ENCODE measurements around the gene CFAP52. TPM values are rescaled to one million over a fixed set of nuclear protein-coding genes. Genes with fewer than 3 reads are reported as not detected.
A peak's percentile ranks its signal among the peaks of the same experiment; 100 is the strongest.

CFAP52 gene
- total and polyA plus RNA-seq, 10 donors: not detected

- no peak overlapping the region for H3K4me3 ChIP-seq
- H3K36me3 ChIP-seq: no peaks in the 10 kb centered on the region
- TF ChIP-seq POLR2A (IDR thresholded peaks at IDR 0.05): no peak
- no peak for TF ChIP-seq POLR2AphosphoS5 (IDR thresholded peaks at IDR 0.05)
- TF ChIP-seq, protein P1, sequence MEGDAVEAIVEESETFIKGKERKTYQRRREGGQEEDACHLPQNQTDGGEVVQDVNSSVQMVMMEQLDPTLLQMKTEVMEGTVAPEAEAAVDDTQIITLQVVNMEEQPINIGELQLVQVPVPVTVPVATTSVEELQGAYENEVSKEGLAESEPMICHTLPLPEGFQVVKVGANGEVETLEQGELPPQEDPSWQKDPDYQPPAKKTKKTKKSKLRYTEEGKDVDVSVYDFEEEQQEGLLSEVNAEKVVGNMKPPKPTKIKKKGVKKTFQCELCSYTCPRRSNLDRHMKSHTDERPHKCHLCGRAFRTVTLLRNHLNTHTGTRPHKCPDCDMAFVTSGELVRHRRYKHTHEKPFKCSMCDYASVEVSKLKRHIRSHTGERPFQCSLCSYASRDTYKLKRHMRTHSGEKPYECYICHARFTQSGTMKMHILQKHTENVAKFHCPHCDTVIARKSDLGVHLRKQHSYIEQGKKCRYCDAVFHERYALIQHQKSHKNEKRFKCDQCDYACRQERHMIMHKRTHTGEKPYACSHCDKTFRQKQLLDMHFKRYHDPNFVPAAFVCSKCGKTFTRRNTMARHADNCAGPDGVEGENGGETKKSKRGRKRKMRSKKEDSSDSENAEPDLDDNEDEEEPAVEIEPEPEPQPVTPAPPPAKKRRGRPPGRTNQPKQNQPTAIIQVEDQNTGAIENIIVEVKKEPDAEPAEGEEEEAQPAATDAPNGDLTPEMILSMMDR (IDR thresholded peaks at IDR 0.05 in 8 of 11, conservative IDR thresholded peaks at IDR 0.05 in 3 of 11): no peak
- intact Hi-C loops (cut with DNase I; ENCODE audit: low total_unique reads): no loop called here
- WGBS, 5 donors: 76 to 90% (median 80%) methylated on average over 7 of the region's 7 CpGs
- peaks cover 0 to 4% (median 0%) of the 10 kb centered on the region in 7 donors for H3K27me3 ChIP-seq (replicated peaks in 1 of 7)
- peak; percentile 15 for DNase-seq
- no peaks in the 10 kb centered on the region for H3K4me1 ChIP-seq
- no peak overlapping the region for H3K27ac ChIP-seq
- peaks cover 4 to 20% (median 17%) of the 10 kb centered on the region in 8 donors for H3K9me3 ChIP-seq
These were observed 101.0 kb downstream of the CFAP52 start for GRCh38 chr17:9677411-9677810.

GRCh38 chr17:9677896-9678295, 101.5 kb downstream of the CFAP52 start:
- peaks cover 4 to 20% (median 17%) of the 10 kb centered on the region in 8 donors for H3K9me3 ChIP-seq
- H3K4me3 ChIP-seq: no peak overlapping the region
- intact Hi-C loops (cut with DNase I; ENCODE audit: low total_unique reads): no loop called here
- no peak overlapping the region for H3K27ac ChIP-seq
- no peak for DNase-seq
- H3K27me3 ChIP-seq (replicated peaks in 1 of 7): peaks cover 0 to 4% (median 0%) of the 10 kb centered on the region in 7 donors
- H3K36me3 ChIP-seq: no peaks in the 10 kb centered on the region
- no peaks in the 10 kb centered on the region for H3K4me1 ChIP-seq
- WGBS, 5 donors: 72 to 86% (median 84%) methylated on average over 4 of the region's 4 CpGs
- TF ChIP-seq POLR2A (IDR thresholded peaks at IDR 0.05): no peak
- no peak for TF ChIP-seq POLR2AphosphoS5 (IDR thresholded peaks at IDR 0.05)
- TF ChIP-seq, protein P1 (IDR thresholded peaks at IDR 0.05 in 8 of 11, conservative IDR thresholded peaks at IDR 0.05 in 3 of 11): no peak

GRCh38 chr17:9684955-9685621, 108.6 kb downstream of the CFAP52 start:
- 78 to 89% (median 83%) methylated on average over 10 of the region's 10 CpGs for WGBS, 5 donors
- peak; percentile 19 for DNase-seq
- no peak overlapping the region for H3K4me3 ChIP-seq
- no peaks in the 10 kb centered on the region for H3K4me1 ChIP-seq
- TF ChIP-seq, protein P1 (IDR thresholded peaks at IDR 0.05 in 8 of 11, conservative IDR thresholded peaks at IDR 0.05 in 3 of 11): no peak
- TF ChIP-seq POLR2A (IDR thresholded peaks at IDR 0.05) (no peak), POLR2AphosphoS5 (IDR thresholded peaks at IDR 0.05) (no peak)
- peak overlapping the region in 1 of 8 donors; percentile 33 for H3K27ac ChIP-seq
- peaks cover 4 to 7% (median 6%) of the 10 kb centered on the region in 8 donors for H3K9me3 ChIP-seq
- H3K36me3 ChIP-seq: no peaks in the 10 kb centered on the region
- H3K27me3 ChIP-seq (replicated peaks in 1 of 7): no peaks in the 10 kb centered on the region
- intact Hi-C loops (cut with DNase I; ENCODE audit: low total_unique reads): no loop called here

Other genes with a start within 250 kb of the CFAP52 start
- 10 to 100 TPM; 37.3 to 59.8 (median 47.4) TPM for gene STX8, start 822 bp upstream of the CFAP52 start, total RNA-seq
- gene STX8, start 822 bp upstream of the CFAP52 start, polyA plus RNA-seq: 10 to 100 TPM; 41.6 to 54.7 (median 50.4) TPM
- gene USP43, start 68.9 kb downstream of the CFAP52 start, total RNA-seq: under 1 TPM; 0.14 to 0.39 (median 0.34) TPM
- under 1 TPM; 0.13 to 0.22 (median 0.17) TPM for gene USP43, start 68.9 kb downstream of the CFAP52 start, polyA plus RNA-seq
- not detected for gene DHRS7C, start 214.9 kb downstream of the CFAP52 start, total RNA-seq
- gene DHRS7C, start 214.9 kb downstream of the CFAP52 start, polyA plus RNA-seq: under 1 TPM in 1 of 3 donors, not detected in 2; 0.09 TPM
- gene GSG1L2, start 245.4 kb downstream of the CFAP52 start, total RNA-seq: not detected
- gene GSG1L2, start 245.4 kb downstream of the CFAP52 start, polyA plus RNA-seq: not detected
- under 1 TPM in 3 of 7 donors, not detected in 4; 0.07 to 0.63 (median 0.17) TPM for gene GLP2R, start 249.3 kb downstream of the CFAP52 start, total RNA-seq
- under 1 TPM; 0.07 to 0.22 (median 0.12) TPM for gene GLP2R, start 249.3 kb downstream of the CFAP52 start, polyA plus RNA-seq

All from spleen (tissue), 11 donors.